PFSK-1 (cell line): ENCODE measurements around the gene PEAK1.

Experiments
- POLR2AphosphoS5 ChIP-seq: IDR thresholded peaks from 2 replicates; pipeline ENCODE4 v1.6.1; 2012; ENCODE audit warnings: low read depth, mild to moderate bottlenecking, control low read depth, low read length, moderate library complexity
- REST ChIP-seq, 2 experiments: IDR thresholded peaks; 2 replicates each; pipeline versions ENCODE4 v1.6.1 to v1.8.0; 2011 to 2012; ENCODE audit warnings: low read depth in 2 of 2, low read length in 2 of 2, control low read depth in 1 of 2, inconsistent platforms in 1 of 2, mild to moderate bottlenecking in 1 of 2, moderate library complexity in 1 of 2; ENCODE audit not compliant: insufficient read depth in 1 of 2
- SIN3A ChIP-seq: IDR thresholded peaks from 2 replicates; pipeline ENCODE4 v1.6.1; 2012; ENCODE audit warnings: mild to moderate bottlenecking, low read length, moderate library complexity, borderline replicate concordance; ENCODE audit not compliant: insufficient read depth

- TF ChIP-seq POLR2AphosphoS5: no peak
- TF ChIP-seq SIN3A: no peak
- no peak for TF ChIP-seq REST (IDR thresholded peaks at IDR 0.05; ENCODE audit: insufficient read depth in 1 of 2, low read depth in 2 of 2, low read length in 2 of 2)
These were observed 35.1 kb downstream of the PEAK1 start for GRCh38 chr15:77384589-77385359.
